HG02642 (cell line): ENCODE measurements around the gene FNBP1.
"Not testable (repeated sequence)": the region's sequence is repeated elsewhere in the genome, so short reads cannot be mapped to it uniquely, and the experiment has no call there.

Source experiments
- ATAC-seq: cut with Tn5 transposase; IDR thresholded peaks from one replicate; pipeline ENCODE4 v1.9.1; 2021; ENCODE audit warnings: mild to moderate bottlenecking; ENCODE audit not compliant: unreplicated experiment, poor library complexity

Gene FNBP1

DNA sequence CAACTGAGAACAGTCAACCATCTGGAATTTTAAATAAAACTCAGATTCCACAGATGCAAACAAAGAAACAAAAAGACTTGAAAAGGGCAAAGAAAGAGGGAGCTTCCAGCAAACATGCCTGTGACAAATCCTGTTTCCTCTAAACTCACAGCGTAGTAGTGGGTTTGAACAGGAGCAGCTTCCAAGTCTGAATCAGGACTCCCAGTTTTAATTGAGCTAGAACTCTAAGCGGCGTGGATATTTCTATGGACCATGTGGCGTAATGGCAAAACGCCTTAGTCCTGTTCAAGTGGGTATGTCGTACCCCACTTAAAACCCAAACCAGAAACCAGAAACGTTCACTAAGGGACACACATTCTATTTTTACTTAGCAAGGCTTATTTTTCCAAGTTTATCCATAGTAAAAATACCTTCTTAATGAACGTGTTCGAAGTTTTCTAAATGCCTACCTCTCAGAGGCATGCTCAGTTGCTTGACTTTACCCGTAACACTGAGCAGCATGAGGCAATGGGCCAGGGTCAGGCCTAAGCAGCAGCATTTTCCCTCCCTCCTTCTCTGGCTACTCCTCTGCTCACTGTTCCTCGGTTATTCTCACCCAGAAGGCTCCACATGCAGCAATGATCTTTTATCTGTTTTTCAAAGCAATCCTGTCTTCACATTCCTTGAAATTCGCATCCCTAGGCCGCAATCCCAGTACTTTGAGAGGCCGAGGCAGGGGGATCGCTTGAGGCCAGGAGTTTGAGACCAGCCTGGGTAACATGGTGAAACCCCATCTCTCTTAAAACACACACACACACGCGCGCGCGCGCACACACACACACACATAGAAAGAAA, 77.9 kb downstream of the FNBP1 start:
- ATAC-seq = no peak

DNA sequence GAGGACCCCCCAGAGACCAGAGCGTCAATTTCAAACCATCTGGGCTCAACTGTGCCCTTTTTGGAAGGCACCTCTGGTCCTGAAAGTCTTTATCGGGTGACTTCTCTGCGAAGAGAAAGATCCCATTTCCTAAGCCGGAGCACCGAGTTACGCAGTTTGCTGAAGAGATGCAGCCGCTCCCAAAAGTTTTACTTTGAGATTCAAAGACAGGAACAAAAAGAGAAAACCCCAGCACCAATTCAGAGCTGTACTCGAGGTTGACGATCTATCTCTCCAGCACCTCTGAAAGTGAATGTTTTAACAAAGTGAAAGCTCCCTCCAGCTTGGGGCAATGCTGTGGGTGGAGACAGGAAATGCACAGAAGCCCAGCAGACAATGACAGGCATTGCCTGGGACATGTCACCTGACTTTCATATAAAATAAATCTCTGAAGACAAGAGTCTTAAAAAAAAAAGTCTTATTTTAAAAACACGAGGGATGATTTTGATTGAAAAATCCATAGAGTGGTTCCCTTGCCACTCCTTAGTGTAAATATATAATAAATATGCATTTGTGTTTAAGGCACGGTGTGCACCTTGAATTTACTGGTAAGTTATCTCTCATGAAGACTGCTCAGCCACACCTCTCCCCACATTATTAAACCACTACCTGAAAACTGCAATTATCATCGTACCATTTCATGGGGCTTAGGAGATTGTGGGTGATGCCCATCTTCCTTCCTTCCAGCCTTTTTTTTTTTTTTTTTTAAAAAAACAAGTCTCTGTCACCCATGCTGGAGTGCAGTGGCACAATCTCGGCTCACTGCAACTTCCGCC, 79.9 kb downstream of the FNBP1 start:
- peak; percentile 72 for ATAC-seq

DNA sequence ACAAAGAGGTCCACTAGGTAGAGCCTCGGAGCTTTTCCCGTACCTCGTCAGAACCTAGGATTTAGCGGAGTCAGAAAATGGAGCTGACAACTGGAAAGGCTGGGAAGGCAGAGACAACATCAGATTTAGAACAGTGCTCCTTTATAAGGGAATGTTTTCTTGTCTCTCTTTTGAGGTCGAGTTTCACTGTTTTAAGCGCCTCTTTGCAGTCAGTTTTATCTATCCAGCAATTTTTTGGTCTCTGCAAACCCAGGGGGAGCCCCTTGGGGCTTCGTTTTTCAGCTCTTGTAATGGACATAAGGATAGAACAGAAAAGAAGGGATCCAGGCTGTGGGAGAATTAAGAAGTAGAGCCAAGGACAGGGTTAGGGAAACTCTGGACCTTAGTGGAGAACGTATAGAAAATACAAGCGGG, 80.5 kb downstream of the FNBP1 start:
- no peak for ATAC-seq

DNA sequence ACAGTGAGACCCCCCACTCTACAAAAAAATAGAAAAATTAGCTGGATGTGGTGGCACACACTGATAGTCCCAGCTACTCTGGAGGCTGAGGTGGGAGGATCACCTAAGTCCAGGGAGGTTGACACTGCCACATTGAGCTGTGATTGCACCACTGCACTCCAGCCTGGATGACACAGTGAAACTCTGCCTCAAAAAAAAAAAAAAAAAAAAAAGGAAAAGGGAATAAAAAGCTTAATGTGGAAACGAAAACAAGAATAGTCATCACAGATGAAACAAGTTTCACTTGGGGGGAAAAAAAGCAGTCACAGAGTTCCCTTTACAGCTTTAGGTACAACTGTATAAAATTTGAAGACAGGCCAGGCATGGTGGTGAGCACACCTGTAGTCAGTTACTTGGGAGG, 84.2 kb downstream of the FNBP1 start:
- ATAC-seq = no peak

DNA sequence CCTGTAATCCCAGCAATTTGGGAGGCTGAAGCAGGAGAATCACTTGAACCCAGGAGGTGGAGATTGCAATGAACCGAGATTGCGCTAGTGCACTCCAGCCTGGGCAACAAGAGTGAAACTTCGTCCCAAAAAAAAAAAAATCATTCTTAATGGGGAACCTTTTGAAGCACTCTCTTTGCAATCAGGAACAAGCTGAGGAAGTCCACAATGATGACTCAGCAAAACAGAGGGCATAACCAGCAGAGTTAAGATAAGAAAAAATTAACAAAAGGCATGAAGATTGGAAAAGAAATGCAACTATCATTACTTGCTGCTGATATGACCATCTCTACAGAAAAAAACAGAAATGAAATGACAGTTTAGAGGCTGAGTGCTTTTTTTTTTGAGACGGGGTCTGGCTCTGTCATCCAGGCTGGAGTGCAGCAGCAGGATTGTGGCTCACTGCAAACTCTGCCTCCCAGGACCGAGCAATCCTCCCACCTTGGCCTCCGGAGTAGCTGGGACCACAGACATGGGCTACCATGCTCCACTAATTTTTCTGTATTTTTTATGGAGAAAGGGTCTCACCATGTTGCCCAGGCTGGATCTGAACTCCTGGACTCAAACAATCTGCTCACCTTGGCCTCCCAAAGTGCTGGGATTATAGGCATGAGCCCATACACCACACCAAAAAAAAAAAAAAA, 88.0 kb downstream of the FNBP1 start:
- ATAC-seq = no peak

DNA sequence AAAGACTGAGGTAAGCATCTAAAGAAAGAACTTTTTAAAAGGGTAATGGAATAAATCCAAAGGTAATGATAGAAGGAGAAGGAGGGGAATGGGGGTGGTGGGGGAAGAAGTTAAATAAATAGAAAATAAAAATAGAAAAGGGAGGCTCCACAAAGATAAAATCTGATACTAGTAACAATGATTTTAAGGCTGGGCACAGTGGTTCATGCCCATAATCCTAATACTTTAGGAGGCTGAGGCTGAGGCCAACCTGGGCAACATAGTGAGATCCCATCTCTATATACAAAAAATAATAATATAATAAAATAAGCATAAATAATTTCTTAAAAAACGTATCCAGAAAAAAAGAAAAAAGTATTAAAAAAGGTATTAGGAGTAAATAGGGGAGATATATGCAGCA, 89.3 kb downstream of the FNBP1 start:
- no peak for ATAC-seq

DNA sequence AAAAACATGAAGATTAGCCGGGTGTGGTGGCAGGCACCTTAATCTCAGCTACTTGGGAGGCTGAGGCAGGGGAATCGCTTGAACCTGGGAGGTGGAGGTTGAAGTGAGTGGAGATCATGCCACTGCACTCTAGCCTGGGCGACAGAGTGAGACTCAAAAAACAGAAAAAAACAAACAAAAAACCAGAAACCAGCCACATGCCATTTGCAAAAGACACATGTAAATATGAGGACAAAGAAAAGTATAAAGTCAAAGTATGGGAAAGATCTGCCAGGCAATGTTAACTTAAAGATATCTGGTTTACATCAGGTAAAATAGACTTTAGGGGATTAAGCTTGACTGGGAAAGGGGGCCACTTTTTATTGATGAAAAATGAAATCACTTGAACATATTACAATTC, 90.7 kb downstream of the FNBP1 start:
- ATAC-seq = no peak

DNA sequence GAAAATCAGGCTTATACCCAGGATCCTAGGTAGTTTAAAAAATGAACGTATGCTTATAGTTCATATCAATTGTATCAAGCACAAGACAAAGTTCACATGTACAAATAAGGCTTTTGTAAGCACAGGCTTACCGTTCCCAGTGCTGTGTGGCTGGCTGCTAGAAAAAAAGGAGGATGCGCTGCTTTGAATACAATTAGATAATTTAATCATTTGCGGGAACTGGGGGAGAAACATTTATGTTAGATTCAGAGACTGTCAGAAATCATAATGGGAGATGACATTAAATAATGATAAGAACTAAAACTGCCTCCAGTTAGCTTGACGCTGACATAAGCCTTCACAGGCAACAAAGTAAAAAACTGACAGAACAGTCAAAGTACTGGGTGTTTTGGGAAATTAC, 93.2 kb downstream of the FNBP1 start:
- no peak for ATAC-seq

DNA sequence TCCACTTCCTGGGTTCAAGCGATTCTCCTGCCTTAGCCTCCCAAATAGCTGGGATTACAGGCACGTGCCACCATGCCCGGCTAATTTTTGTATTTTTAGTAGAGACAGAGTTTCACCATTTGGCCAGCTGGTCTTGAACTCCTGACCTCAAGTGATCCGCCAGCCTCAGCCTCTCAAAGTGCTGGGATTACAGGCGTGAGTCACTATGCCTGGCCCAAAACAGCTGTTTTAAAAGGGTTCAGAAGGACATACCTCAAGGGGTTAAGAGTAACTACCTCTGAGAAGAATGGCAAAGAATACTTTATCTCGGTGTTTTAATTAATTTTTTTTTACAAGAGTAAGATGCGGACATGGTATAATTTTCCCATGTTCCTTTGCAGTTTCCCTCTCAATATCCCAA, 94.4 kb downstream of the FNBP1 start:
- not testable (repeated sequence) for ATAC-seq

DNA sequence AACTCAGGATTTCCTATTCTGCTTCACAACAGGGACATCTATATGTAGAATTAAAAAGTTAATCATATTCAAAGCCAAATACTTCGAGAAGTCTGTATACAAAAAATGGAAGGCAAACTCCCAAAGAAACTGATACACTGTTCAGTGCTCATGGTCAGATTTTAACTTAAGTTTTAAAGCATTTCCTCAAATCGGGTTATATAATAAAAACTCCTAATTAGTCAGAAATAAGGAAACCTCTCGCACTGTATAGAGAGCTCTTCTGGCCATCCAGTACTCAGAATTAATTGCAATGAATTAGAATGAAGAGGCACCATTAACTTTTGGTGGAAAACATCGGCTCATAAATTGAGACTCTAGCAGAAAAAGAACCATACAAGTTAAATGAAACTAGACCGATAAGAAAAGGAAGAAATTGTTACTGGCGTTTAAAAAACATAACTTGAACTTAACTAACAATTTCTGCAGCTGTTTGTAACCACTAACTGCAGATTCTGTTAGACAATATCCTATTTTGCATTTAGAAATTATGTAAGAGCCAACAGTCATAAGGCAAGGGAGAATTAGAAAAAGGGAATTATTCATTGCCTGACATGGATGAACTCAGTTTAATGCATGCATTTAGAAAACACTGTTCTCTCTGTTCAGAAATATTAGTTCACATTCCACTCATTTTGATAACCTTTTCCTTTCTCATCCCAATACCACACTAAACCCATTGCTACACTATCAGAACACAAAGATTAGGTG, 96.6 kb downstream of the FNBP1 start:
- no peak for ATAC-seq

DNA sequence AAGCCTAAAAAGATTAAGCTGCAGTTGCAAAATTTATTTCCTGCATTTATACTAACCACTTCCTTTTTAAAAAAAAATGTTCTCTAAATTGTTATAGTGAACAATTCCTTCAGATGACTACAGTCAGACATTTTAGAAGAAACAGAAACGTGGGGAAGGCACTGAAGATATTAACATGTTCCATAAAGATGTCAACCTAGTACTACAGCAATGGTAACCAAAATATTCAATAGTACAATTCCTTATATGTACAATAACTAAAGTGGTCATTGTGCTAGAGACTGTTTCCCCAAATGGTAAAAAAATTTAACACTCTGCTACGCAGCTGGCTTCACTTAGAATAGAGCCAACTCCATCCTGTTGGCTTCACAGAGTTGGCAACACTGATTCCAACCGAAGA, 97.7 kb downstream of the FNBP1 start:
- no peak for ATAC-seq

DNA sequence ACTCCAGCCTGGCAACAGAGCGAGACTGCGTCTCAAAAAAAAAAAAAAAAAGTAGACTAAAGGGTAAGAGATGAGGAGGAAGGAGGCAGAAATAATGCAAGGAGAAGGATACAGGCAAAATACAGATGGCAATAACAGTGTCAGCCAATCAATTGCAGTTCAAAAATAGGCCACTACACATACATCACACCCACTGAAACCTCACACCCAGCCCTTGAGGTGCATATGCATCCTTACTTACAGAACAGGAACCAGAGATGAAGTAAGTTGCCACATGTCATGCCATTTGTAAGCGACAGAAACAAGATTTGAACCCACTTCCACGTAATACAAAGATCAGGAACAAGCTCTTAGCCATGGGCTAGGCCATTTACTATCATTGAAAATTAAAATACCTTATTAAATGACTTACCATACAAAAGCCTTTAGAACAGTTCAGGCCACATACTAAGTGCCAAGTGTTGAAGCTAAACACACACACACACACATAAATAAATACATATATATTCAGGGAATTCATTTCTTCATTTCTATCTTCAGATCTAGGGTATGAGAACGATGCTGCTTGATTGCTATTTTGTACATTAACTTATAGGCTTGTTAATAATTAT, 98.4 kb downstream of the FNBP1 start:
- ATAC-seq = no peak

DNA sequence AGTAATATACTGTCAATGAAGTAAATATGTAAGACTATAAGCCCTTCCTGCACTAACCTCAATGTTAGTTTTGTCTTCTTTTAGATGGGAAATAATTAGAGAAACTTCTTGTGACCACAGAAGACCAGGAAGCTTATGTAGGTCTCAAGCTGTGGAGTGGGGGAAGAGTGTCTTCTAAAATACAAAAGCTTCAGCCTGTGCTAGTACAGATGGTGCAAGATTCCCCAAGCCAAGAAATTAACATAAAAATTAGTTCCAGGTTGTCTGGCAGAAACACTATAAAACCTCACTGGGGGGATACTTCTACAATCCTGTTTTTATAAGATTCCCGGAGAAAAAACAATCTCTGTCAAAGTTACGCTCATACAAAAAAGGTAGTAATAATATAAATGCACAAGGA, 103.6 kb downstream of the FNBP1 start:
- ATAC-seq = no peak

DNA sequence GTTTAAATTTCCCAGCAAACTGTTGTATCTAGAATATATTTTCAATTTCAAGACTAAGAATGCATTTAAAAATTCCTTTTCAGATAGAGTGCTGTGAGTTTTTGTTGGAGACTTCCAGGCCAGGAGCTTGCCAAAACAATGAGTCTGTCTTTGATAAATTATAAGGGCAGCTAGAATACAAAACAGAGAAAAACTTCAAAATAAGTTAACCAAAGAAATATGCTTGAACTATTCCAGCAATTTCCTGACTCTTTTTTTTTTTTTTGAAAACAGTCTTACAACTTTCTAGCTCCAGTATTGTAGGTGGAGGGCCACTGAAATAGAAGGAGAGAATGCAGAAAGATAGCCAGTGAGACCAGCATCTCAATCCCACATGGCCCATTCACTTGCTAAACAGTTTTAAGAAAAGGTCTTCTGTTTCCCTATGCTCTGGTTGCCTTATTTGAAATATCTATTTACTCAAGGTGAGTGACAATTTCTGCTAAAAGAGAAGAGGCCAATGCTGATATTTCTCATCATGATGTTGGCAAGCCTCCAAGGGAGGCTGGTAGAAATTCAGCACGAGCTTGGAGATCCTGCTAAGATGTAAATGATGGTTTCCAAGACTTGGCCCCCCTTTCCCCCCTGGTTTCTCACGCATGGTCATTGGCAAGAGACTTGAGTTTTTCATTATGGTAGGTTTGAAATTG, 104.6 kb downstream of the FNBP1 start:
- ATAC-seq = no peak

DNA sequence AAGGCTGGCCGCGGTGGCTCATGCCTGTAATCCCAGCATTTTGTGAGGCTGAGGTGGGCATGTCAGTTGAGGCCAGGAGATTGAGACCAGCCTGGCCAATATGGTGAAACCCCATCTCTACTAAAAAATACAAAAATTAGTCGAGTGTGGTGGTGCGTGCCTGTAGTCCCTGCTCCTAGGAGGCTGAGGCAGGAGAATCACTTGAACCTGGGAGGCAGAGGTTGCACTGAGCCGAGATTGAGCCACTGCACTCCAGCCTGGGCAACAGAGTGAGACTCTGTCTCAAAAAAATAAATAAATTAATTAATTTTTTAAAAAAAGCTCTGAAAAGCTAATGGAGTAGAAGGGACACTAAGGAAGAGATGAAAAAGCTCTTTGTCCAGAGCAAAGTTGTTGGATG, 105.1 kb downstream of the FNBP1 start:
- ATAC-seq = not testable (repeated sequence)

DNA sequence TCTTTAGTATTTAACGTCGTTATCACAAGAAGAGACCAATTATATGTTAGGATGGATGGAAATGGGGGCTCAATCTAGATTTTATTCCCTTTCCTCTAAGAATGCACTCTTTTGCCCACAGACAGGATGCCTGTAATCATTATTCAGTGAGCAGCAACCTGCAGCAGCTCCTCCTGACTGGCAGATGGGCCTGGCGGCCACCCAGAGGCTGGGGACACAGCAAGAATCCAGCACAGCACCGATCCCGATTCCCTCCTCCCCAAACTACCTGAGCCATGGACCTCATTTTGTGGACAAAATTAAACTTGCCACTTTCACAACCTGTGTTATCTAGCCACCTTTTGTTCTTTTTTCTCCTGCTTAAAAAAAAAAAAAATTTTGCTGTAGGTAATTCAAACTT, 106.8 kb downstream of the FNBP1 start:
- ATAC-seq = no peak

DNA sequence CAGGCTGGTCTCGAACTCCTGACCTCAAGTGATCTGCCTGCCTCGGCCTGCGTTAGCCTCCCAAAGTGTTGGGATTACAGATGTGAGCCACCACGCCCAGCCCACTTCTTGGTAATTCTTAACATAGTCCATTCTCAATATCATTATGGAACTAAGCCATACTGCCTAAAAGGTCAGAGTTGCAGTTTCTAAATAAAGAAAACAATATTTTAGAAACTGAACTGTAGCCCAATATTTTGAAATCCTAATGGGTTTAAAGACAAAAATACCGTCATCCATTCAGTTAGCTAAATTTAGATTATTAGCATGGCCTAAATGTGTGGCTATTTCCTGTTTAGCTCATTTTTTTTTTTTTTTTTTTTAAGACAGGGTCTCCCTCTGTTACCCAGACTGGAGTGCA, 108.2 kb downstream of the FNBP1 start:
- no peak for ATAC-seq

DNA sequence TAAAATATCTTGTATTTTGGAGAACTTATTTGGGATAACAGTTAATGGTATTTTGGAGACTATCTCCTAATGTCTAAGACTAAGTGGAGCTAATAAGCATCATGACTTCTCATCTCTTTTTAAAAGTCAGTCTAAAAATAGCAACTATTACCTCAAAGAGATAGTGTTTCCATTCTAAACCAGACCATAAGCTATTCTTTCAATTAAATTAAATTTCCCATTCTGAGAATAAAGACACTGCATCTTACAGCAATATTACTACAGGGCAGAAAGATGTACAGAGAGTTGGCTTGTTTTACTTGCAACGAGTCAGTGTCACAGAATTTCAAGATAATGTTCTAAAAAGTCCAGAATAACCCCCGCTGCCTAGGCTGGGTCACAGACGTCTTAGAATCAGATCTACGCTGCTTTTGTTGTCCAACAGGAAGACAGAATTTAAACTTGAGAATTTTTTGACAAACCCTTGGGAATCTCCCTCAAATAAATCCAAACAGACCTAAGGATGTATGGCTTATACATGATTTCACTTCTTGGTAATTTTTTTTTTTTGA, 108.9 kb downstream of the FNBP1 start:
- no peak for ATAC-seq
